ENCODE data around the gene C19orf38.
A peak's percentile ranks its signal among the peaks of the same experiment; 100 is the strongest.

The C19orf38 gene

GRCh38 chr19:10858204-10858828 lies 10.1 kb downstream of the C19orf38 start:
- no peaks in the 10 kb centered on the region for H3K36me3 ChIP-seq (ENCODE audit: control insufficient read depth, low read length)
- no peaks in the 10 kb centered on the region for H4K20me1 ChIP-seq (ENCODE audit: control insufficient read depth, insufficient read depth, low read depth, low read length)
- H3F3A ChIP-seq (ENCODE audit: control insufficient read depth, insufficient read depth), result no peaks in the 10 kb centered on the region
- H3K4me1 ChIP-seq (ENCODE audit: control insufficient read depth, low read length), result 0 out of 2 replicates have a peak, but pooled peaks cover 3% of the 10 kb centered on the region
- H3K9me3 ChIP-seq (ENCODE audit: control insufficient read depth, insufficient read depth, low read length), result no peaks in the 10 kb centered on the region
- no peaks in the 10 kb centered on the region for H3K79me2 ChIP-seq (ENCODE audit: control insufficient read depth, low read length)
- H3K4me2 ChIP-seq (ENCODE audit: low read length), result no peak overlapping the region
- no peaks in the 10 kb centered on the region for H3K27me3 ChIP-seq (ENCODE audit: control insufficient read depth, low read length)
- TF ChIP-seq EZH2phosphoT487 (IDR thresholded peaks at IDR 0.05; ENCODE audit: borderline replicate concordance, low read length) (no peak), CTCF (IDR thresholded peaks at IDR 0.05; ENCODE audit: low read depth, low read length, poor library complexity, severe bottlenecking) (peak; percentile 97)
- no peaks in the 10 kb centered on the region for H3K9me2 ChIP-seq (replicated peaks; ENCODE audit: control insufficient read depth, low read length)
- no peak overlapping the region for H3K27ac ChIP-seq (ENCODE audit: low read depth, low read length)
- no peak overlapping the region for H3K4me3 ChIP-seq (ENCODE audit: low read length)

- H3K27me3 ChIP-seq (ENCODE audit: control insufficient read depth, low read length), result no peaks in the 10 kb centered on the region
- H3K4me2 ChIP-seq (ENCODE audit: low read length), result no peak overlapping the region
- no peaks in the 10 kb centered on the region for H3K79me2 ChIP-seq (ENCODE audit: control insufficient read depth, low read length)
- H3K9me2 ChIP-seq (replicated peaks; ENCODE audit: control insufficient read depth, low read length), result no peaks in the 10 kb centered on the region
- H3K36me3 ChIP-seq (ENCODE audit: control insufficient read depth, low read length), result no peaks in the 10 kb centered on the region
- H4K20me1 ChIP-seq (ENCODE audit: control insufficient read depth, insufficient read depth, low read depth, low read length), result no peaks in the 10 kb centered on the region
- H3K4me3 ChIP-seq (ENCODE audit: low read length), result no peak overlapping the region
- no peak for TF ChIP-seq EZH2phosphoT487 (IDR thresholded peaks at IDR 0.05; ENCODE audit: borderline replicate concordance, low read length)
- TF ChIP-seq CTCF (IDR thresholded peaks at IDR 0.05; ENCODE audit: low read depth, low read length, poor library complexity, severe bottlenecking), result peak; percentile 70
- peaks cover 14% of the 10 kb centered on the region for H3K4me1 ChIP-seq (ENCODE audit: control insufficient read depth, low read length)
- H3F3A ChIP-seq (ENCODE audit: control insufficient read depth, insufficient read depth), result no peaks in the 10 kb centered on the region
- no peaks in the 10 kb centered on the region for H3K9me3 ChIP-seq (ENCODE audit: control insufficient read depth, insufficient read depth, low read length)
- H3K27ac ChIP-seq (ENCODE audit: low read depth, low read length), result no peak overlapping the region
These were observed 13.0 kb downstream of the C19orf38 start for GRCh38 chr19:10861103-10861651.

GRCh38 chr19:10862561-10863106 lies 14.4 kb downstream of the C19orf38 start:
- H3K27me3 ChIP-seq (ENCODE audit: control insufficient read depth, low read length), result no peaks in the 10 kb centered on the region
- H3K4me2 ChIP-seq (ENCODE audit: low read length), result no peak overlapping the region
- H3K4me1 ChIP-seq (ENCODE audit: control insufficient read depth, low read length), result peaks cover 23% of the 10 kb centered on the region
- no peaks in the 10 kb centered on the region for H3K9me3 ChIP-seq (ENCODE audit: control insufficient read depth, insufficient read depth, low read length)
- no peaks in the 10 kb centered on the region for H3K79me2 ChIP-seq (ENCODE audit: control insufficient read depth, low read length)
- H4K20me1 ChIP-seq (ENCODE audit: control insufficient read depth, insufficient read depth, low read depth, low read length), result no peaks in the 10 kb centered on the region
- no peaks in the 10 kb centered on the region for H3K36me3 ChIP-seq (ENCODE audit: control insufficient read depth, low read length)
- H3K4me3 ChIP-seq (ENCODE audit: low read length), result no peak overlapping the region
- H3K9me2 ChIP-seq (replicated peaks; ENCODE audit: control insufficient read depth, low read length), result no peaks in the 10 kb centered on the region
- no peak overlapping the region for H3K27ac ChIP-seq (ENCODE audit: low read depth, low read length)
- no peaks in the 10 kb centered on the region for H3F3A ChIP-seq (ENCODE audit: control insufficient read depth, insufficient read depth)
- TF ChIP-seq EZH2phosphoT487 (IDR thresholded peaks at IDR 0.05; ENCODE audit: borderline replicate concordance, low read length), result no peak
- TF ChIP-seq CTCF (IDR thresholded peaks at IDR 0.05; ENCODE audit: low read depth, low read length, poor library complexity, severe bottlenecking), result no peak
